Fibroblast of lung (primary cell): ENCODE measurements around the gene NOCT. TPM values are rescaled to one million over a fixed set of nuclear protein-coding genes. Genes with fewer than 3 reads are reported as not detected.
A peak's percentile ranks its signal among the peaks of the same experiment; 100 is the strongest.

Experiments used
- DNase-seq, 2 donors: peaks; one replicate each; pipeline versions ENCODE4 v3.0.0 to v3.0.0-alpha.2; 2010; ENCODE audit warnings: low read depth in 2 of 2
- H2AFZ ChIP-seq: 2 replicates; pipeline ENCODE4 v1.5.1; 2012; ENCODE audit warnings: low read length, control low read depth, inconsistent platforms
- H3K27ac ChIP-seq: 2 replicates; pipeline ENCODE4 v1.5.1; 2011; ENCODE audit warnings: low read length, control low read depth; ENCODE audit not compliant: insufficient read depth
- H3K27me3 ChIP-seq: 2 replicates; pipeline ENCODE4 v1.5.1; 2011; ENCODE audit warnings: mild to moderate bottlenecking, low read length; ENCODE audit not compliant: control insufficient read depth, insufficient read depth
- H3K36me3 ChIP-seq: 2 replicates; pipeline ENCODE4 v1.5.1; 2011; ENCODE audit warnings: low read length; ENCODE audit not compliant: control insufficient read depth, insufficient read depth
- H3K4me1 ChIP-seq: 2 replicates; pipeline ENCODE4 v1.5.1; 2011; ENCODE audit warnings: low read length; ENCODE audit not compliant: control insufficient read depth, insufficient read depth; ENCODE audit errors: extremely low read depth
- H3K4me2 ChIP-seq: 2 replicates; pipeline ENCODE4 v1.5.1; 2011; ENCODE audit warnings: low read length, control low read depth; ENCODE audit not compliant: insufficient read depth; ENCODE audit errors: extremely low read depth
- H3K4me3 ChIP-seq, 4 experiments: fragments of 200-600 bp in 1 of 4; sonication (generic) in 1 of 4; replicated peaks in 1 of 4; 2 replicates each; pipeline ENCODE4 v1.5.1; 2011 to 2016; ENCODE audit warnings: low read length in 4 of 4, low read depth in 3 of 4, mild to moderate bottlenecking in 3 of 4, control low read depth in 2 of 4, inconsistent platforms in 1 of 4, mixed read lengths in 1 of 4; ENCODE audit not compliant: insufficient read depth in 1 of 4; ENCODE audit errors: control extremely low read depth in 1 of 4
- H3K79me2 ChIP-seq: 2 replicates; pipeline ENCODE4 v1.5.1; 2012; ENCODE audit warnings: mild to moderate bottlenecking, low read length, inconsistent platforms; ENCODE audit not compliant: control insufficient read depth, insufficient read depth
- H3K9ac ChIP-seq: 2 replicates; pipeline ENCODE4 v1.5.1; 2011; ENCODE audit warnings: mild to moderate bottlenecking, low read length, control low read depth; ENCODE audit not compliant: insufficient read depth
- H3K9me3 ChIP-seq: 2 replicates; pipeline ENCODE4 v1.5.1; 2012; ENCODE audit warnings: low read depth, low read length; ENCODE audit not compliant: control insufficient read depth, insufficient read depth
- H4K20me1 ChIP-seq: 2 replicates; pipeline ENCODE4 v1.5.1; 2011; ENCODE audit warnings: low read length; ENCODE audit not compliant: control insufficient read depth, insufficient read depth; ENCODE audit errors: extremely low read depth
- CTCF ChIP-seq, 2 donors: IDR thresholded peaks in 1 of 2; conservative IDR thresholded peaks in 1 of 2; 1 replicate in 1 of 2; 2 replicates in 1 of 2; pipeline ENCODE4 v1.5.1; 2011 to 2012; ENCODE audit warnings: low read length in 2 of 2, control low read depth in 1 of 2, inconsistent platforms in 1 of 2, low read depth in 1 of 2, mild to moderate bottlenecking in 1 of 2
- EZH2 ChIP-seq: IDR thresholded peaks from 2 replicates; pipeline ENCODE4 v1.5.1; 2012; ENCODE audit warnings: low read length, control low read depth, mild to moderate bottlenecking; ENCODE audit errors: missing control alignments
- polyA plus RNA-seq, 2 donors: library from polyadenylated mRNA; depleted of rRNA in 1 of 2; stranded (reverse) in 1 of 2; unstranded in 1 of 2; fragments of >200 nt; gene quantifications; 2 replicates each; pipeline ENCODE4 v1.2.1, GENCODE V29; 2011 to 2012; ENCODE audit warnings: missing spikeins in 1 of 2
- total RNA-seq: library from RNA; depleted of rRNA; stranded (reverse); fragments of >200 nt; gene quantifications from 2 replicates; pipeline ENCODE4 v1.2.1, GENCODE V29; 2014

NOCT gene
- total and polyA plus RNA-seq, 2 donors (not counting 1 experiment from before 2014, with no cell fraction given), result 6.4 to 13.2 TPM

DNA sequence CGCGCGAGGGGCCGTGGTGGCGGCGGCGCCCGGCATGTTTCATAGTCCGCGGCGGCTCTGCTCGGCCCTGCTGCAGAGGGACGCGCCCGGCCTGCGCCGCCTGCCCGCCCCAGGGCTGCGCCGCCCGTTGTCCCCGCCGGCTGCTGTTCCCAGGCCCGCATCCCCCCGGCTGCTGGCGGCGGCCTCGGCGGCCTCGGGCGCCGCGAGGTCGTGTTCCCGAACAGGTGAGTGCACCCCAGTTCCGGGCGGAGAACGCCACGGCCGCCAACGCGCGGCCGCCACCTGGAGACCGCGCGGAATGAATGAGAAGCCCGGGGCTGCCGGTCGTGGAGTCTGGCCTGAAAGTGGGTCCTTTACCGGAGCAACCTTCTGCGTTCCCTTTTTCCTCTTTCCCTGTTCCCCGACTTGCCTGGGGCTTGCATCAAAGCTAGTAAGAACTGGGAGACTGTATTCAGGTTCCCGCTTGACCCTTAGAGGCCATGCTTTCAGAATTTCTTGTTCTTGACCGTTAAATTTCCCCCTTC, 429 bp downstream of the NOCT start:
- H3K27ac ChIP-seq, result peak overlapping the region; percentile 96
- no peaks in the 10 kb centered on the region for H3K36me3 ChIP-seq
- peak overlapping the region; percentile 77 for H3K9ac ChIP-seq
- TF ChIP-seq CTCF (conservative IDR thresholded peaks at IDR 0.05 in 1 of 2, IDR thresholded peaks at IDR 0.05 in 1 of 2; ENCODE audit: low read depth in 1 of 2, low read length in 2 of 2) (no peak), EZH2 (no peak)
- no peaks in the 10 kb centered on the region for H3K27me3 ChIP-seq
- peaks cover 22% of the 10 kb centered on the region for H3K4me1 ChIP-seq
- H3K4me2 ChIP-seq, result peak overlapping the region; percentile 58
- peak overlapping the region; percentile 85 to 96 (median 92) for H3K4me3 ChIP-seq
- peak; percentile 23 to 42 for DNase-seq
- H2AFZ ChIP-seq, result peak overlapping the region; percentile 22
- H3K9me3 ChIP-seq, result no peaks in the 10 kb centered on the region
- H4K20me1 ChIP-seq, result no peaks in the 10 kb centered on the region
- peaks cover 52% of the 10 kb centered on the region for H3K79me2 ChIP-seq

- Histone ChIP-seq H3K79me2 (peaks cover 68% of the 10 kb centered on the region), H3K9me3 (no peaks in the 10 kb centered on the region), H3K27me3 (no peaks in the 10 kb centered on the region), H3K4me1 (peaks cover 22% of the 10 kb centered on the region), H3K36me3 (no peaks in the 10 kb centered on the region), H3K4me2 (peak overlapping the region; percentile 73), H3K9ac (no peak overlapping the region), H2AFZ (no peak overlapping the region), H4K20me1 (no peaks in the 10 kb centered on the region), H3K27ac (no peak overlapping the region), H3K4me3 (peak overlapping the region; percentile 8 to 39 (median 19))
- TF ChIP-seq EZH2 (no peak), CTCF (conservative IDR thresholded peaks at IDR 0.05 in 1 of 2, IDR thresholded peaks at IDR 0.05 in 1 of 2; ENCODE audit: low read depth in 1 of 2, low read length in 2 of 2) (no peak)
- peak; percentile 30 for DNase-seq
Measured at GRCh38 chr4:139017861-139018260, 2.3 kb downstream of the NOCT start.

DNA sequence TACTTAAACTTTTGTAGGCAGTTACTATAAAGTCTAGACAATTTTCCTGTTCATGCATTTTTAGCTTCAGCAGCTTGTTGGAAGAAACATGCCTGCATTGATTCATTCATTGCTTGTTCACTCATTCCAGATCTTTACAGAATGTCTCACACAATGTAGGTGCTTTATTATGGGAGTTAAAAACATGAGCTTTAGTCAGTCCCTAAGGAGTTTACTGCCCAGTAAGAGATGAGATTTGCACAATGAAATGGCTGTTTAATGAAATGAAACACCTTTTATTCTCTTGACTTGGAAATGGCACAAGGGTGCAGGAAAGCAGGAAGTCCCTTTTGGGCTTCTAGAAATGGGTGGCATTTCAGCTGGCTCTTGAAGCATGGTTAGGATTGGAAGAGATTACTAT, 2.9 kb downstream of the NOCT start:
- Histone ChIP-seq H3K4me3 (peak overlapping the region; percentile 8 to 39 (median 10)), H3K4me2 (peak overlapping the region; percentile 73), H4K20me1 (no peaks in the 10 kb centered on the region), H3K9ac (no peak overlapping the region), H3K27me3 (no peaks in the 10 kb centered on the region), H3K9me3 (no peaks in the 10 kb centered on the region), H3K27ac (no peak overlapping the region), H3K4me1 (peaks cover 21% of the 10 kb centered on the region), H3K36me3 (no peaks in the 10 kb centered on the region), H2AFZ (no peak overlapping the region), H3K79me2 (peaks cover 74% of the 10 kb centered on the region)
- DNase-seq, result peak in 1 of 2 donors; percentile 43
- TF ChIP-seq CTCF (conservative IDR thresholded peaks at IDR 0.05 in 1 of 2, IDR thresholded peaks at IDR 0.05 in 1 of 2; ENCODE audit: low read depth in 1 of 2, low read length in 2 of 2), result no peak
- no peak for TF ChIP-seq EZH2
